Measurements from ENCODE around the gene ACTR2. TPM values are rescaled to one million over a fixed set of nuclear protein-coding genes. Genes with fewer than 3 reads are reported as not detected.
A peak's percentile ranks its signal among the peaks of the same experiment; 100 is the strongest.

The ACTR2 gene
- polyA plus RNA-seq, 4 donors: 76.7 to 185 (median 101) TPM

DNA sequence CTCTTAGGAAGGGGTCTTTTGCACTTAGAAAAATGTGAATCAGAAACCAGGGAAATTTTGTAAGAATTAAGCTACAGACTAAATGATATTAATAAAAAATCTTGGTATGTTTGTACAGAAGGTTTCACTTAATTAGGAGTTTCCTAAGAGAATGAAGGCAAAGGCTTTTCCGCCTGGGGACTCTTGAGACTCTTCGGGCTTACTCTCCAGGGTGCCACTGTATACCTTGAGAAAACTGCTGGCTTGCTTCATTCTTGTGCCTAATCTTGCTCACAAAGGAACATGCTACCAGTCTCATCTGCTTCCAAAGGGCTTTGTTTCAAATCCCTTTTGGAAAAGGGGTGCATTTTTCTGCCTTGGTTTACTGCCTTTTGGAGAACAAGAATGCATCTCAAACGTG lies 49.5 kb downstream of the ACTR2 start:
- Histone ChIP-seq H3K4me1 (ENCODE audit: control insufficient read depth in 3 of 3, insufficient read depth in 2 of 3, low read depth in 1 of 3, low read length in 2 of 3) (peaks cover 0 to 2% (median 0%) of the 10 kb centered on the region in 3 donors), H3K9me3 (ENCODE audit: control insufficient read depth in 2 of 2, insufficient read depth in 1 of 2, low read depth in 1 of 2, low read length in 1 of 2) (no peaks in the 10 kb centered on the region), H3K4me3 (ENCODE audit: low read depth in 1 of 3, low read length in 3 of 3) (no peak overlapping the region), H3K27ac (ENCODE audit: low read depth in 1 of 3, low read length in 2 of 3) (no peak overlapping the region), H3K27me3 (ENCODE audit: control insufficient read depth in 3 of 3, insufficient read depth in 3 of 3, low read length in 3 of 3) (peaks cover 0 to 2% (median 0%) of the 10 kb centered on the region in 3 donors), H3K36me3 (ENCODE audit: control insufficient read depth in 3 of 3, insufficient read depth in 2 of 3, low read depth in 1 of 3, low read length in 3 of 3) (peaks cover 0 to 4% (median 2%) of the 10 kb centered on the region in 3 donors)
- WGBS, 3 donors: 78 to 88% (median 86%) methylated on average over 3 of the region's 3 CpGs
- DNase-seq (no peak), FAIRE-seq (no peak)

DNA sequence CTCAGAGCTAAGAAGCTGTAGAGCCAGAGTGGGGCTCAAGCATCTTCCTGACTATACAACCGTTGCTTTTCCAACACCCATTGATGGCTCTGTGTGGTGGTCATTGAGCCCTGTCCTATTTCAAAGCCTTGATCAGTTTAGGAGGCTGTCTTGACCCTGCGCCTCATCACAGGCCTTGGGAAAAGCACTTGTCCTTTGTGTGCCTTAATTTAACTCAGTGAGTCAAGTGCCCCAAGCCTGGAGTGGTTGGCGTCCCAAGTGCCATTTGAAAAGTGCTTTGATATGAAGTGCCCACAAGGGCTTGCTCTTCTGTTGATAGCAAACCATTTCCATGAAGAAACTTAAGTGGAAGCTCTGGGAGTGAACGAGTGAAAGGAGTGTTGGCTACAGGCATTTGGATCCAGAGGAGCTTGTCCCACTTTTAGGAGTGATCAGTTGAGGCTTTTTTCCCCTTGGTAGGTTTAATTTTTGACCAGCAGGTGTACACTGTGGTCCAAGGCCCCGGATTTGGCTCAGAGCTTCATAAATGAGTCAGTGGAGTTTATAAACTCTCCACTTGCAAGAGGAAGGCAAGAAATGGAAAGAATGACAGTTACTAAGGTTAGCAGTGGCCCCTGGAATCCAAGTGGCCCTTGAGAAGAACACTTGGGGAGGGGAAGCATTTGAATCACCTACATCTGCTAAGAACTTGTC lies 50.3 kb downstream of the ACTR2 start:
- DNase-seq: no peak
- 72 to 85% (median 76%) methylated on average over 5 of the region's 5 CpGs for WGBS, 3 donors
- Histone ChIP-seq H3K36me3 (ENCODE audit: control insufficient read depth in 3 of 3, insufficient read depth in 2 of 3, low read depth in 1 of 3, low read length in 3 of 3) (peaks cover 0 to 4% (median 0%) of the 10 kb centered on the region in 3 donors), H3K4me3 (ENCODE audit: low read depth in 1 of 3, low read length in 3 of 3) (no peak overlapping the region), H3K4me1 (ENCODE audit: control insufficient read depth in 3 of 3, insufficient read depth in 2 of 3, low read depth in 1 of 3, low read length in 2 of 3) (peaks cover 0 to 2% (median 0%) of the 10 kb centered on the region in 3 donors), H3K9me3 (ENCODE audit: control insufficient read depth in 2 of 2, insufficient read depth in 1 of 2, low read depth in 1 of 2, low read length in 1 of 2) (no peaks in the 10 kb centered on the region), H3K27me3 (ENCODE audit: control insufficient read depth in 3 of 3, insufficient read depth in 3 of 3, low read length in 3 of 3) (peaks cover 0 to 2% (median 0%) of the 10 kb centered on the region in 3 donors), H3K27ac (ENCODE audit: low read depth in 1 of 3, low read length in 2 of 3) (no peak overlapping the region)
- no peak for FAIRE-seq

DNA sequence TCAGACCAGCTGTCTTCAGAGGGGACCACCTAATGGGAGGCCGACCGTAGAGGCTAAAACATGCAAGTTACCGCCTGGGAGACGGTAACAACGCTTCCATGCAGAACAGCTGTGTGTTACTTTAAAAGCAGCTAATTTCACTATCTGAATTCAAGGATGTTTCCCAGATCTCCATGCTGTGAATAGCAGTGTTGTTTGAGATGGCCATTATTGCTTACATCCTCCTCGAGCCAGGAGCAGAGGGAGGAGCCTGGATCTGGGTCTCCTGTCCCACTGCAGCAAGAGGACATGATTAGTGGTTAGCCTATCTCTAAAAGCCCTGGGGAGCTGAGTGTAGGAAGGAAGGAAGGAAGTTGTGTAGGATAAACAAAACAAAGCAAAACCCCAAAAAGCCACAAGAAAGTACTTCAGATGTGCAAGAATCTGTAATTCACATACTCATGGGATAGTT lies 50.9 kb downstream of the ACTR2 start:
- WGBS, 3 donors: 51 to 77% (median 76%) methylated on average over 6 of the region's 6 CpGs
- no peak for FAIRE-seq
- no peak for DNase-seq
- Histone ChIP-seq H3K27ac (ENCODE audit: low read depth in 1 of 3, low read length in 2 of 3) (no peak overlapping the region), H3K36me3 (ENCODE audit: control insufficient read depth in 3 of 3, insufficient read depth in 2 of 3, low read depth in 1 of 3, low read length in 3 of 3) (no peaks in the 10 kb centered on the region), H3K27me3 (ENCODE audit: control insufficient read depth in 3 of 3, insufficient read depth in 3 of 3, low read length in 3 of 3) (peaks cover 0 to 2% (median 0%) of the 10 kb centered on the region in 3 donors), H3K9me3 (ENCODE audit: control insufficient read depth in 2 of 2, insufficient read depth in 1 of 2, low read depth in 1 of 2, low read length in 1 of 2) (no peaks in the 10 kb centered on the region), H3K4me3 (ENCODE audit: low read depth in 1 of 3, low read length in 3 of 3) (no peak overlapping the region), H3K4me1 (ENCODE audit: control insufficient read depth in 3 of 3, insufficient read depth in 2 of 3, low read depth in 1 of 3, low read length in 2 of 3) (peaks cover 0 to 2% (median 0%) of the 10 kb centered on the region in 3 donors)

DNA sequence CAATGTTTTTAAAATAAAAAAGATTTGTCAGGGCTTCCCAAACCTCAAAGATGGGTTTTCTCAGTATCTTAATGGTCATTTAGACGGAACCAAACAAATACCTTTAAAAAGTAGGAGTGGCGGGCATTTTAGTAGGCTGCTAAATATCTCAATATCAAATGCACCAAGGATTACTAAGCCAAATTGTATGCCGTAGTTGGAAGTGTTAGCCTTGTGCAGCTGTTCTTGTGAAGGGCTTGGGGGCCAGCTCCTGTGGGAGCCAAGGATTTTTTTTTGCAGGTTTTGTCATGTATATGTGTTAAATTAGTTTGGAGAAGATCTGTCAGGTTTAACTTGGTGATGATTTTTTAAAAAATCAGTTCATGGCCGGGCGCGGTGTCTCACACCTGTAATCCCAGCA lies 52.1 kb downstream of the ACTR2 start:
- 93 to 95% (median 94%) methylated on average over 6 of the region's 6 CpGs for WGBS, 3 donors

DNA sequence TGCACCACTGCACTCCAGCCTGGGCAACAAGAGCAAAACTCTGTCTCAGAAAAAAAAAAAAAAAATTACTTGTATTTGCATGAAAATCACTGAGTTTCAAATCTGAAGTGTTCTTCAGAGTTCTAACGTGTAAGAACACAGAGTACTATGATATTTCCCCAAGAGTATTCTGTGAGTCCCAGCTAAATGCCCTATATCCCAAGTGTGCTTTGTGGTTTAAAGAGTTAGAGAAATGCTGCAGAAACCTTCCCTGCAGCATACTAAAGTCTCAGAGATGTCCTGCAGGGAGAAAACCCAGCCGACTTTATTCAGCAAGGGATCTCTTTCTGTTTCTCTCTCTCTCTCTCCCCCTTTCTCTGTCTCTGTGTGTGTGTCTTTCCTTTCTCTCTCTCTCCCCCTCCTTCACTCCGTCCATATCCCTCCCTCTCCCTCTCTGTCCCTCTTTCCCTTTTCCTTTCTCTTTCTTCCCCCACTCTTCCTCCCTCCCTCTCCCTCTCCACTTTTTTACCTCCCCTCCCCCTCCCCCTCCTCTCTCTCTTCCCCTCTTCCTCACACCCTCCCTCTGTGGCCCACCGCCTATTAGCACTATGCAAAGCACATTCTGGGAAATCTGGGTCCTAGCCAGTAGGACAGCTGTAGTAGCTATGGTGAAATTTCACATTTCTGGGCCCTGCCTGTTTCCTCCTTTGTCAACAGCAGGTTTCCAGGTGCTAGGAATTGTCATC lies 54.2 kb downstream of the ACTR2 start:
- 27 to 52% (median 34%) methylated on average over 4 of the region's 4 CpGs for WGBS, 3 donors
- Histone ChIP-seq H3K4me1 (ENCODE audit: control insufficient read depth in 3 of 3, insufficient read depth in 2 of 3, low read depth in 1 of 3, low read length in 2 of 3) (peaks cover 0 to 2% (median 0%) of the 10 kb centered on the region in 3 donors), H3K27me3 (ENCODE audit: control insufficient read depth in 3 of 3, insufficient read depth in 3 of 3, low read length in 3 of 3) (peaks cover 0 to 2% (median 0%) of the 10 kb centered on the region in 3 donors), H3K27ac (ENCODE audit: low read depth in 1 of 3, low read length in 2 of 3) (no peak overlapping the region), H3K4me3 (ENCODE audit: low read depth in 1 of 3, low read length in 3 of 3) (no peak overlapping the region), H3K9me3 (ENCODE audit: control insufficient read depth in 2 of 2, insufficient read depth in 1 of 2, low read depth in 1 of 2, low read length in 1 of 2) (no peaks in the 10 kb centered on the region), H3K36me3 (ENCODE audit: control insufficient read depth in 3 of 3, insufficient read depth in 2 of 3, low read depth in 1 of 3, low read length in 3 of 3) (no peaks in the 10 kb centered on the region)
- no peak for FAIRE-seq
- DNase-seq: peak in 1 of 2 donors; percentile 24

More for the DNA sequence above, 52.1 kb downstream of the ACTR2 start:
- H3K9me3 ChIP-seq (ENCODE audit: control insufficient read depth in 2 of 2, insufficient read depth in 1 of 2, low read depth in 1 of 2, low read length in 1 of 2): no peaks in the 10 kb centered on the region
- no peak overlapping the region for H3K27ac ChIP-seq (ENCODE audit: low read depth in 1 of 3, low read length in 2 of 3)
- H3K4me3 ChIP-seq (ENCODE audit: low read depth in 1 of 3, low read length in 3 of 3): no peak overlapping the region
- DNase-seq (no peak), FAIRE-seq (no peak)
- H3K27me3 ChIP-seq (ENCODE audit: control insufficient read depth in 3 of 3, insufficient read depth in 3 of 3, low read length in 3 of 3): peaks cover 0 to 2% (median 0%) of the 10 kb centered on the region in 3 donors
- peaks cover 0 to 2% (median 0%) of the 10 kb centered on the region in 3 donors for H3K4me1 ChIP-seq (ENCODE audit: control insufficient read depth in 3 of 3, insufficient read depth in 2 of 3, low read depth in 1 of 3, low read length in 2 of 3)
- no peaks in the 10 kb centered on the region for H3K36me3 ChIP-seq (ENCODE audit: control insufficient read depth in 3 of 3, insufficient read depth in 2 of 3, low read depth in 1 of 3, low read length in 3 of 3)

DNA sequence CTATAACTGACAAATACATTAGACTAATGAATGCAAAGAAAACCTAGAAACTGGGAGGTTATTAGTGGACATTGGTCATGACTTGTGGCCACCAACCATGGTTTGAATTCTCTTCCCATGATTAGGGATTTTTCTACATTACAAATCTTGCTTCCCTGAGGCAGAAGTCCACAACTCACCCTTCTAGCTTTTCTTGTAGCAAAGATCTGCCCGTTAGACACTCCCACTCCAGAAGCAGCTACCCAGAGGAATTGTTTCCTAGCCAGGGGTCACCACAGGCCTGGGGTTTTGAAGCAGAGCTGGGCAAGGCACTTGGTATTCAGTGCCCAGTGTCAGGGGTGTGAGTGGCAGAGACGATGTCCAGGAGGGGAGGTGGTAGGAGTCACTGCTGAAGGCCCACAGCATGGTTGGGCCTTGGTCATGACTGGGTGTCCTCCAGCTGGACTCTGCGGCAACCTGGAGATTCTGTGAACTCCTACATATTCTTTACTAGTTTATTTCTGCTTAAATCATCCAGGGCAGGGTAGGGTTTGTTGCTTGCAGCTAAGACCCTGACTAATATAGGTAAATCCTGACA lies 54.9 kb downstream of the ACTR2 start:
- H3K36me3 ChIP-seq (ENCODE audit: control insufficient read depth in 3 of 3, insufficient read depth in 2 of 3, low read depth in 1 of 3, low read length in 3 of 3): no peaks in the 10 kb centered on the region
- FAIRE-seq (no peak), DNase-seq (no peak)
- H3K27ac ChIP-seq (ENCODE audit: low read depth in 1 of 3, low read length in 2 of 3): no peak overlapping the region
- H3K9me3 ChIP-seq (ENCODE audit: control insufficient read depth in 2 of 2, insufficient read depth in 1 of 2, low read depth in 1 of 2, low read length in 1 of 2): no peaks in the 10 kb centered on the region
- peaks cover 0 to 2% (median 0%) of the 10 kb centered on the region in 3 donors for H3K4me1 ChIP-seq (ENCODE audit: control insufficient read depth in 3 of 3, insufficient read depth in 2 of 3, low read depth in 1 of 3, low read length in 2 of 3)
- WGBS, 3 donors: 86 to 97% (median 87%) methylated on average over 3 of the region's 3 CpGs
- H3K27me3 ChIP-seq (ENCODE audit: control insufficient read depth in 3 of 3, insufficient read depth in 3 of 3, low read length in 3 of 3): peaks cover 0 to 2% (median 0%) of the 10 kb centered on the region in 3 donors
- H3K4me3 ChIP-seq (ENCODE audit: low read depth in 1 of 3, low read length in 3 of 3): no peak overlapping the region

DNA sequence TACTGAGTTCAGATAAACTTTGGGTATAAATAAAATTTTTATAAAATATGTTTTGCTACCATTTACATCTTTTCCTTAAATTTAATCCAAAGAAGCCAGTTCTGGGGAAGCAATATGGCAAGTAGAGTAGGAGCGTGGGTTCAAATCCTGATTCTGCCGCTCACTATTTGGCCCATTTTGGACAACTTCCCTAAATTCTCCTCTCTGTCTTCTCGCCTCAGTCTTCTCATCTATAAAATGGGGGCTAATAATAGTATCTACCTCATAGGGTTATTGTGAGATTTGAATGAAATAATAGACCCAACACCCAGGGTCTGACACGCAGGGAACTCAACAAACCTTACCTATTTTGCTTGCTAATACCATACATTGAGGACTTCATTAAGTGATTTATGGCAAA lies 59.7 kb downstream of the ACTR2 start:
- Histone ChIP-seq H3K4me3 (ENCODE audit: low read depth in 1 of 3, low read length in 3 of 3) (no peak overlapping the region), H3K9me3 (ENCODE audit: control insufficient read depth in 2 of 2, insufficient read depth in 1 of 2, low read depth in 1 of 2, low read length in 1 of 2) (no peaks in the 10 kb centered on the region), H3K27ac (ENCODE audit: low read depth in 1 of 3, low read length in 2 of 3) (no peak overlapping the region), H3K4me1 (ENCODE audit: control insufficient read depth in 3 of 3, insufficient read depth in 2 of 3, low read depth in 1 of 3, low read length in 2 of 3) (peaks cover 0 to 7% (median 0%) of the 10 kb centered on the region in 3 donors), H3K36me3 (ENCODE audit: control insufficient read depth in 3 of 3, insufficient read depth in 2 of 3, low read depth in 1 of 3, low read length in 3 of 3) (no peaks in the 10 kb centered on the region), H3K27me3 (ENCODE audit: control insufficient read depth in 3 of 3, insufficient read depth in 3 of 3, low read length in 3 of 3) (no peaks in the 10 kb centered on the region)
- FAIRE-seq: no peak
- 93 to 95% (median 94%) methylated on average over 4 of the region's 4 CpGs for WGBS, 3 donors
- no peak for DNase-seq

All from small intestine (tissue), 7 donors.